Activated T-cell treated with anti-CD3 and anti-CD28 coated beads, Interleukin-2, amount 50 U/mL, for 24 hours (primary cell): ENCODE measurements around the gene KRT81.

ENCODE experiments used
- DNase-seq: peaks from one replicate; pipeline ENCODE4 v3.0.0-alpha.2; 2020
- H3K27ac Mint-ChIP-seq: 2 replicates; pipeline ENCODE4 v1.8.0; 2020; ENCODE audit warnings: mild to moderate bottlenecking, mixed read lengths
- H3K27me3 Mint-ChIP-seq: 2 replicates; pipeline ENCODE4 v1.8.0; 2020; ENCODE audit warnings: mixed read lengths
- H3K36me3 Mint-ChIP-seq: 2 replicates; pipeline ENCODE4 v1.8.0; 2020; ENCODE audit warnings: low read depth, mixed read lengths
- H3K4me1 Mint-ChIP-seq: 2 replicates; pipeline ENCODE4 v1.8.0; 2020; ENCODE audit warnings: low read depth, mixed read lengths
- H3K4me3 Mint-ChIP-seq: 2 replicates; pipeline ENCODE4 v1.8.0; 2020; ENCODE audit warnings: mild to moderate bottlenecking, moderate library complexity, mixed read lengths
- H3K9me3 Mint-ChIP-seq: 2 replicates; pipeline ENCODE4 v1.8.0; 2020; ENCODE audit warnings: mixed read lengths

Gene KRT81

DNA sequence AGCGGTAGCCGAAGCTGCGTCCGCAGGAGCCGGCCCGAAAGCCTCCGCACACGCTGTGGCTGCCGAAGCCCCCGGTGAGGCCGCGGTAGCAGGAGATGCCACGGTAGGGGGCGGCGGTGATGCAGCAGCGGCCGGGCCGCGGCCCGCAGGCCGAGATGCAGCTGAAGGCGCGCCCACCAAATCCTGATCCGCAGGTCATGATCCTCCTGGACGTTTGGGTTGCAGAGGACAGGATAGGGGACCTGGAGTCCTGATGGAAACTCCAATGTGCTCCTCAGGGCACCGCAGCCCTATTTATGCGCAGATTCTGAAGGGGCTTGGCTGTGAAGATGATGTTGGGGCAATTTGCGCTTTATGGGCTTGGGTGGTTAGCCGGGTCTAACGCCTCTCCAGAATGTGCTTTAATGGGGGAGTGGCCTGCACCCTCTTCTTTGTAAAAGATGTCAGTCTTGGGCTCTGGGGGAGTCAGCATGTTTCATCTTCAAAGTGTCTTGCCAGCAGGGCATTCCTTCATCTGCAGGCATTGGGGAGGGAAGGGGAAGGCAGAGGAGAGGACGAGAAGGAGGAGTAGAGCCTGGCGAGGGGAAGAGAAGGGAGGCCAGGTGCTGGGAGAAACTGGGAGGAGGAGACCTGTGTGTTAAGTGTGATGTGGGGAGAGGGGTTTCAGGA lies at the start of gene KRT81:
Gene KRT81, minus strand, starts transcription at position 268 of the 669 bp plus-strand sequence. Its CDS starts 69 bp downstream, at position 199.
- Mint-ChIP-seq H3K9me3 (no peaks in the 10 kb centered on the region), H3K4me1 (peaks cover 2% of the 10 kb centered on the region), H3K27me3 (peaks cover 12% of the 10 kb centered on the region), H3K36me3 (no peaks in the 10 kb centered on the region), H3K27ac (no peak within 1 kb of the TSS), H3K4me3 (no peak within 1 kb of the TSS)
- DNase-seq, result no peak

DNA sequence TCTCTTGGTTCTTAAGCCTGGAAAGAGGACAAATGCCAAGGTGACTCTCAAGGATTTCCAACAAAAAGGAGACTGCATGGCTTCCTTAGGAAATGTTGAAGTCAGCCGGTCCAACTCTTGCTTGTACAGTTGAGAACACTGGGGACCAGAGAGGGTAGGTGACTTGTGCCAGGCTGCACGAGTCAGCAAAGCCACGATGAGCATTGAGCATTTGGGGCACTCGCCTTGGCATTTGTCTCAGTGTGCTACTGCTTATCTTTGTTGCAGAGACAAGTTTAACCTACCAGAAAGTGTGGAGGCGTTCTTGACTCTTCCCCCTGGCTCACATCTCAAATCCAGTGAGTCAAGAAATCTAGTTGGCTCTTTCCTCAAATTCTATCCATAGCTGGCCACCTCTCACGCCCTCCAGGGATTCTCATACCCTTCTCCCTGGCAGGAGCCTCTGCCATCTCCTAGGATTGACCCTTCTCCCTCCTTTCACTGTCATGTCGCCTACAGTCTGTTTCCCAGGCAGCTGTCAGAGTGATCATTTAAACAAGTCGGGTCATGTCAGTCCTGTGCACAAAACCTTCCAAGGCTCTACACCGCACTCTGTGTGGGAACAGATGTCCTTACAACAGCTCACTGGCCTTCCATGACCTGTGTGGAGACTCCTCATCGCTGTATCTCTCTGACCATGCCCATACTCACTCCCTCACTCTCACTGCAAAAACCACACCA lies 47.1 kb upstream of the KRT81 start:
- no peak for DNase-seq
- no peak overlapping the region for H3K4me3 Mint-ChIP-seq
- H3K9me3 Mint-ChIP-seq, result no peaks in the 10 kb centered on the region
- peaks cover 8% of the 10 kb centered on the region for H3K4me1 Mint-ChIP-seq
- H3K27ac Mint-ChIP-seq, result no peak overlapping the region
- H3K27me3 Mint-ChIP-seq, result peaks cover 7% of the 10 kb centered on the region
- H3K36me3 Mint-ChIP-seq, result no peaks in the 10 kb centered on the region

DNA sequence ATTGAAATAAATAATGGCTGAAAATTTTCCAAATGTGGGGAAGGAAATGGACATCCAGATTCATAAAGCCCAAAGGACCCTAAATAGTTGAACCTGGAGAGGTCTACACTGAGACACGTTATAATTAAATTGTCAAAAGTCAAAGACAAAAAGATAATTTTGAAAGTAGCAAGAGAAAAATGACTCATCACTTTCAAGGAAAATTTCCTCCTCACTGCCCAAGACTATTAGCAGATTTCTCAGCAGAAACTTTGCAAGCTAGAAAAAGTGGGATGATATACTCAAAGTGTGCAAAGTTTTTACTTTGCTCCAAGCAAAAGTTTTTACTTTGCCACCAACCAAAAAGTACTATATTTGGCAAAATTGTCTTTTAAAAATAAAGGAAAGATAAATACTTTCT lies 45.7 kb upstream of the KRT81 start:
- Mint-ChIP-seq H3K4me1 (peaks cover 8% of the 10 kb centered on the region), H3K4me3 (no peak overlapping the region), H3K27ac (no peak overlapping the region), H3K9me3 (no peaks in the 10 kb centered on the region), H3K36me3 (no peaks in the 10 kb centered on the region), H3K27me3 (peaks cover 7% of the 10 kb centered on the region)
- no peak for DNase-seq

DNA sequence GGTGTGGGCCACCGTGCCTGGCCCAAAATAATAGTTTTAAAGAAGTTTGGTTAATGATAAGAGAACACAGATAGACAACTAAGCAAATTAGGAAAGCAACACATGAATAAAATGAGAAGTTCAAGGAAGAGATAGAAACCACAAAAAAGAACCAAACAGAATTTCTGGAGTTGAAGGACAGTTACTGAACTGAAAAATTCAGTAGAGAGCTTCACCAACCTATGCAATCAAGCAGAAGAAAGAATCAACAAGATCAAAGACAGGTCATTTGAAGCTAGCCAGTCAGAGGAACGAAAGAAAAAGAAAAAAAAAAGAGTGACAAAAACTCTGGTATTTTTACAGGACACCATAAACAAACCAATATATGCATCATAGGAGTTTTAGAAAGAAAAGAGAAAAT lies 45.3 kb upstream of the KRT81 start:
- Mint-ChIP-seq H3K9me3 (no peaks in the 10 kb centered on the region), H3K27ac (no peak overlapping the region), H3K4me1 (peaks cover 8% of the 10 kb centered on the region), H3K36me3 (no peaks in the 10 kb centered on the region), H3K27me3 (peaks cover 7% of the 10 kb centered on the region), H3K4me3 (no peak overlapping the region)
- no peak for DNase-seq

DNA sequence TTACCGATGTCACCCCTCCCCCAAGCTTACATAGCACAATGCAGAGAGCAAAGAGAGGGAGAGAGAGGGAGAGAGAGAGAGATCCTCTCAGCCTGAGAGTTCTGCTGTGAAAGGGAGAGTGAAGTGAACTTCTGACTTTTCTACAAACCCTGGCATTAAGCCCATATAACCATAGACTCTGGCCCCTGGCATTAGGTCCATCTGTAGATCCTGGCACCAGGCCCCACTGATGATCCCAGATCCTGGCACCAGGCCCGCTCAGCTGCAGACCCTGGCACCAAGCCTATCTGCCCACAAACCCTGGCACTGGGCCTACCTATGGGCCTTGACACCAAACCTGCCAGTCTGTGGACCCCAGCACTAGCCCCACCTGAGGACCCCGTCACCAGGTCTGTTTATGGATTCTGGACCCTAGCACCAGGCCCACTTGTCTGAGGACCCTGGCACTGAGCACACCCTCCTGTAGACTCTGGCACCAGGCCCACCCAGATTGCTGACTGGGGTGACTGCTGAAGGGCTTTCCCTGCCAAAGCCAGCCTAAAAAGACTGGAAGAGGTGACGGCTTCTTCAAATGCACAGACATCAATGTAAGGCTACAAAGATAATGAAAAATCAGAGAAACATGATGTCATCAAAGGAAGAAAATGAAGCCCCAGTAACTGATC lies 44.4 kb upstream of the KRT81 start:
- no peak overlapping the region for H3K27ac Mint-ChIP-seq
- H3K36me3 Mint-ChIP-seq, result no peaks in the 10 kb centered on the region
- H3K9me3 Mint-ChIP-seq, result no peaks in the 10 kb centered on the region
- no peak overlapping the region for H3K4me3 Mint-ChIP-seq
- H3K27me3 Mint-ChIP-seq, result peaks cover 7% of the 10 kb centered on the region
- H3K4me1 Mint-ChIP-seq, result peaks cover 8% of the 10 kb centered on the region
- no peak for DNase-seq

DNA sequence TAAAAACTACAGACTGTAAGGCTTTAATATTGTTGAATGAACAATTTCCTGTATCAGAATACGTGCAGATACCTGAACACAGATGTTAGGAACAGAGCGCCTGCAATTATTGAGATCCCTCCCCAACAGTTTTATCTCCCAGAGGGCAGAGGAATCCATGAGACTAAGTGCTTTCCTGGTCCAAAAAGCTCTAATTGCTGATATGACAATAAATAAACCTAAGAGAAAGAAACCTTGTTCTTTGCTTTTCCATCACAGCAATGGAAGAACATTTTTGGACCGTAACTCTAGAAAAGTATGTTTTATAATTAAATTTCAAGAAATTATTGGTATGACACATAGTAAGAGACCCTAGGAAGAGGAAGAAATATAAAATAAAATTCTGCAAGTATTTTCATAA lies 42.9 kb upstream of the KRT81 start:
- no peak overlapping the region for H3K4me3 Mint-ChIP-seq
- H3K36me3 Mint-ChIP-seq, result no peaks in the 10 kb centered on the region
- DNase-seq, result no peak
- H3K27me3 Mint-ChIP-seq, result peaks cover 7% of the 10 kb centered on the region
- peaks cover 8% of the 10 kb centered on the region for H3K4me1 Mint-ChIP-seq
- no peaks in the 10 kb centered on the region for H3K9me3 Mint-ChIP-seq
- no peak overlapping the region for H3K27ac Mint-ChIP-seq

DNA sequence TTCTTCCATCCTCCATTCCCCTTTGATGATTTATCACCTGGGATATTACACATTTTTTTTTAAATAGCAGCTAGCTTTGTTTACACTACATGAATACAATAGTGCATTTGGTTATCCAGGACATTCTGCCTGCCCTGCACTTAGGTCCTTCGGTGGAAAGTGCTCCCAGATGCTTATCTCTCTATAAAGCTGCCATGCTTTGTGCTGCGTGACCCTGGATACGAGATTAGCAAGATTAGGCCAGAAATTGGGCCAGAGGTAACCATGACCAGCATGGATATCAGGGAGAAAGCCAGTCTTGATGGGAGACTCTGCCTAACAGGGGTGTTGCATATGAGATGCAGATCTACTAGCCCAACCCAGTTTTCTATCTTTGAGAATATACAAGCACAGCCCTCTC lies 42.0 kb upstream of the KRT81 start:
- Mint-ChIP-seq H3K4me3 (no peak overlapping the region), H3K27me3 (peaks cover 7% of the 10 kb centered on the region), H3K36me3 (no peaks in the 10 kb centered on the region), H3K27ac (no peak overlapping the region), H3K9me3 (no peaks in the 10 kb centered on the region), H3K4me1 (peaks cover 8% of the 10 kb centered on the region)
- DNase-seq, result no peak

DNA sequence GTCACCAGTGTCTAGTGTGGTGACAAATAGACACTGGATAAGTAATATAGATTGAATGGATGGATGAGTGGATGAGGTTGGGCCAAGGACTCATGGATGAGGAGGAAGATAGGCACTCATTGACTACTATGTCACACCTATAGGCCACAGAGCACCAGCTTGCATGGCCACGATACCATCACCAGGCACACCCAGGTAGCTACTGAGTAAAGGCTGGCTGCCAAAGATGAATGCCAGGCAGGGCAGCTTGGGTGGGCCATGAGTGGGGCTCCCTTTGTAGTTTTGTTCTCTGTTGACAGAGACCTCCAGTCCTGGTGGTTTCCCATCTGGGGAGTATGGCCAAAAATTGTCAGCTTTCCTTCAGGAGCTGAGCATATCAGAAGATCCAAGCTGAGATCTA lies 41.0 kb upstream of the KRT81 start:
- no peaks in the 10 kb centered on the region for H3K36me3 Mint-ChIP-seq
- peaks cover 14% of the 10 kb centered on the region for H3K4me1 Mint-ChIP-seq
- H3K27me3 Mint-ChIP-seq, result peaks cover 7% of the 10 kb centered on the region
- DNase-seq, result no peak
- no peaks in the 10 kb centered on the region for H3K9me3 Mint-ChIP-seq
- no peak overlapping the region for H3K27ac Mint-ChIP-seq
- no peak overlapping the region for H3K4me3 Mint-ChIP-seq

DNA sequence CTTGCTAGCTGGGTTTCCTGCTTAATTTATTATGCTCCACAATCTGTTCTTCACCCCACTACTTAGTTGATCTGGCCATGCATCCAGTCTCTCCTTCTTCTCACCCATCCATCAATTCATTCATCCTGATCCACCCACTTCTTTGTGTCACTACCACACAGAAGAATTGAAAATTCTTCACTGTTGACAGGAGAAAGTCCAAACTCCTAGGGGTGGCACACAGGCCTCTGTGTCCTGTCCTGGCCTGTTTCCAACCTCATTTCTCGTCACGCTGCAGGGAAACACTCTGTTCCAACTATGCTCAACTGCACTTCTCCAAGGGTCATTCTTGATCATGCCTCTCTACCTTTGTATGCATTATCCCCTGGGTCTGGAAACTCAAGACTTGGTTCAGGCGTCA lies 40.5 kb upstream of the KRT81 start:
- Mint-ChIP-seq H3K27ac (no peak overlapping the region), H3K9me3 (no peaks in the 10 kb centered on the region), H3K27me3 (peaks cover 7% of the 10 kb centered on the region), H3K4me3 (no peak overlapping the region), H3K4me1 (peaks cover 16% of the 10 kb centered on the region), H3K36me3 (no peaks in the 10 kb centered on the region)
- no peak for DNase-seq

DNA sequence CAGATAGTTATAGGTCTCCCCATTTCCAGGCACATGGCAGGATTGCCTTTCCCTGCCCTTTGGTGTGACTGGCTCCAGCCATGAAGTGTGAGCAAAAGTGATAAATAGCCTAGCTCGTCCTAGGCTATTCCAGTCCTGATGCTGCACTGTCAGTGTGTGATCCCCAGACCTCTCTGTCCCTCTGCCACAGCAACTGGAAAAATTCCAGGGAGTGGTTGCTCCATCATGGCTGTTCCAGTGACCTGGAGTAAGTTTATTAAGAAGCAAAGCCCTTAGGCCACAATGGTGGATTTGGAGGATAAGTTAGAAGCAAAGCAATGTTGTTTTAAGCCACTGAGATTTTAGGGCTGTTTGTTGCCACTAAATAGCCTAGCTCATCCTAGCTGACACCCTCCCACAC lies 39.7 kb upstream of the KRT81 start:
- peaks cover 10% of the 10 kb centered on the region for H3K27me3 Mint-ChIP-seq
- H3K9me3 Mint-ChIP-seq, result no peaks in the 10 kb centered on the region
- DNase-seq, result no peak
- no peaks in the 10 kb centered on the region for H3K36me3 Mint-ChIP-seq
- peaks cover 12% of the 10 kb centered on the region for H3K4me1 Mint-ChIP-seq
- no peak overlapping the region for H3K4me3 Mint-ChIP-seq
- H3K27ac Mint-ChIP-seq, result no peak overlapping the region

DNA sequence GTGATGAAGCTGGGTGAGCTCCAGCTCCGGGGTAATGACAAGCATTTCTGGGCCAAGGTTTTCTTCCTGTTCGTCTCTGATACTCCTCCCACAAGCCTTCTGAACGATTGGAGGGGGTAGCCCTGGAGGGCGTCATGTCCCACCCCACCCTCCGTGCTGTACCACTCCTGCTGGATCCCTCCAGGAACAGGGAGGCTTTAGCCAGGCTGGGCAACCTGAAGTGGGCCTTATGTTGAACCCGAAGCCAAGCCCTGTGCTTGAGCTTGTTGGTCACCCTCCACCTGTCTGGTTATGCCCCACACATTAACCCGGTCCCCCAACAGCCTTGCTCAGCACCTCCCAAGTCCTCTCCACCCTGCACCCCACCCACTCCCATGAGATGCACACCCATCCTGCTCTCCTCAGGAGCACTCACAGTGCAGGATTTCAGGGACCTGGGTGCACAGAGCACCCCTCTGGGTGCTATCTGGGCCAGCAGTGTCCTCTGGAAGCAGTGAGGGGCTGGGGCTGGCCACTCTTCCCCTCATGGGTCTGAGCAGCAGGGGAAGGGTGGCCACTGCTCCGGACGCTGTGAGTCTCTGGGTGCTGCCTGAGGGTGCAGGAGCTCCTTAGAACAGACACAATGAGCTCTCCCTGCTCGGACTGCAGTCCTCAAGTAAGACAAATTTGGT lies 36.6 kb upstream of the KRT81 start:
- Mint-ChIP-seq H3K4me3 (no peak overlapping the region), H3K27me3 (peaks cover 5% of the 10 kb centered on the region), H3K4me1 (peaks cover 12% of the 10 kb centered on the region), H3K9me3 (no peaks in the 10 kb centered on the region), H3K36me3 (no peaks in the 10 kb centered on the region), H3K27ac (no peak overlapping the region)
- no peak for DNase-seq

DNA sequence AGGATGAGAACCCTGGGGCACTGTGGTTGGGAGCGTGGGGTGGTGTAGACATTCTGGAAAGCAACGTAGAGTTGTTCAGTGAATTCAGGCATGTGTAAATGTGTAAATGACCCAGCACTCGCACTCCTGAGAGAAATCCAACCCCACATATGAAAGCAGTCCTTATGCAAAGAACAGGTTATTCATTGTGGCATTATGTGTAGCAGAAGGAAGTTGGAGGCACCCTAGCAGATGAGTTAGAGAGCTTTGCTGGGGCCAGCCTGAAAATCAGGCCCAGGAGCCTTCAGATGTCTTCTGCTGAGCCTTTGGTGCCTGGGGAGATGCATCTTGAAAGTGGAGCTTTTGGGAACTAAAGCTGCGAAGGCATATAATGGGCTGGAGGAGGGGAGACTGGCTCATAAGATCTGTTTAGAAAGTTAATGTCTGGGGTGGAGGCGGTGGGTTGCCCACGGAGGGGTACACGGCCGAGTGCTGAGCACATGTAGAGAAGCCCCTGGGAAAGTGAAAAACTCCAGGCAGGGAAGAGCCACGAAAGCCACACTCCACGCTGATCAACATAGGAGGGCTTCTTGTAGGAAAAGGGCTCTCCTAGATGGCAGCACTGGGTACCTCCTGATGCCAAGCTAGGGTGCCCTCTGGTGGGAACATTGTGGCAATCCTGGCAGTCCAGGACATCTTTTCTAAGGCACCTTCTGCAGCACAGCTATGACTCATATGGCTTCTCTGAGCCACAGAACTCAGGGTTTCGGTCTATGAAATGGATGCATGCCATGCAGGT lies 35.9 kb upstream of the KRT81 start:
- Mint-ChIP-seq H3K27ac (no peak overlapping the region), H3K4me3 (no peak overlapping the region), H3K27me3 (peaks cover 12% of the 10 kb centered on the region), H3K9me3 (no peaks in the 10 kb centered on the region), H3K4me1 (peaks cover 12% of the 10 kb centered on the region), H3K36me3 (no peaks in the 10 kb centered on the region)
- peak; percentile 77 for DNase-seq

DNA sequence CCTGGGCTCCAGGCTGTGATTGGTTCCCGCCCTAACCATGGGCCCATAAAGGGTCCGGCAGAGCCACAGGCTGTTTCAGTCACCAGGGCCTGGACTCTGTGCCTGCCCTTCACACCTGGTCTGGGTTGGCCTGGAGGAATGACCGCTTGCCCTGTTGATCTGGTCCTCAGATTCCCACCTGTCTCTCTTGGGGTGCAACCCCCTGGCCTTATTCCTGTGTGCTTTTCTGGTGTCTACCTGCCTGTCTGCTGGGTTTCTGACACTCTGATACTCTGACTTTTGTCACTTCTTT lies 32.8 kb upstream of the KRT81 start:
- H3K36me3 Mint-ChIP-seq, result no peaks in the 10 kb centered on the region
- H3K4me1 Mint-ChIP-seq, result peaks cover 12% of the 10 kb centered on the region

DNA sequence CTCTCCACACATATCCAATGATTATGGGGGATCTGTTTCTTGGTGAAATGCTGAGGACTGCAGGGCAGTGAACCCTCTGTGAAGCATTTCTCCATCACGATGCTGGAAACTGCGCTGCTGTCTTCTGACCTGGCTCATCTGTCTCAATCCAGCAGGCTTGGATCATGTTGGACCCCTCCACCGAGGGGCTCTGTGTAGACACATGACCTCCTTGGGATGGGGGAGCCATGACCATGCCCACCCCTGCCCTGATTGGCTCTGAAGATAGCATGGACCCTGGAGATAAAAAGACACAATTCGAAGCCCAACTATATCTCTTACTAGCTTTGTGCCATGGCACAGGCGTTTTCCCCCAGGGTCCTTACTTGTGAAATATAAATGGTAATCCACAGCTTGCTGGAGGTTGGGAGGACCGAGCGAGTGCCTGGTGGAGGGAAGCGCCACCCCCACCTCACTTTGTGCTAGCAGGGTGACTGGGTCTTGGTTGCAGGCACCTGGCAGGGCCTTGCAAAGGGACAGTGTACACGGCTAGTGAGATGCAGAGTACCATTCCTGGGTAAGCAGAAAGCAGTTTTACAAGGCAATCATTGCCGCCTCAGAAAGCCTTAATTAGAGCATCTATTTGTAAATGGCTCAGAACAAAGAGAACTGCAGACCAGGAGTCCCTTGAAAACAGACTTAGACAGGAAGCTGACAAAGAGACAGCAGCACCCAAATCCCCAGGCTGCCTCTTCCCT lies 32.2 kb upstream of the KRT81 start:
- H3K36me3 Mint-ChIP-seq, result no peaks in the 10 kb centered on the region
- no peak overlapping the region for H3K4me3 Mint-ChIP-seq
- H3K9me3 Mint-ChIP-seq, result no peaks in the 10 kb centered on the region
- DNase-seq, result no peak
- peaks cover 39% of the 10 kb centered on the region for H3K27me3 Mint-ChIP-seq
- H3K27ac Mint-ChIP-seq, result no peak overlapping the region
- H3K4me1 Mint-ChIP-seq, result peaks cover 12% of the 10 kb centered on the region

More for the DNA sequence above, 32.8 kb upstream of the KRT81 start:
- H3K27me3 Mint-ChIP-seq, result peaks cover 34% of the 10 kb centered on the region
- H3K27ac Mint-ChIP-seq, result no peak overlapping the region
- H3K9me3 Mint-ChIP-seq, result no peaks in the 10 kb centered on the region
- DNase-seq, result no peak
- H3K4me3 Mint-ChIP-seq, result no peak overlapping the region
